Panc1 (cell line): ENCODE data around the gene ORM2. TPM values are rescaled to one million over a fixed set of nuclear protein-coding genes. Genes with fewer than 3 reads are reported as not detected.

Experiments
- ATAC-seq: fragments of 200-7000 bp; cut with Tn5 transposase; 2 replicates; pipeline ENCODE4 v1.9.1; 2020; ENCODE audit warnings: mild to moderate bottlenecking, moderate library complexity
- BruUV-seq: library from RNA; stranded (reverse); fragments of 400-500 nt; replicated peaks from 2 replicates; lab custom pipeline; 2021; lab: Mats Ljungman, UMichigan
- CTCF ChIA-PET: fragments of 300-600 bp; sonication (Branson Sonifier 250); formaldehyde crosslinking; loops from one replicate; lab custom pipeline; 2022; ENCODE audit warnings: antibody characterized with exemption; lab: Charles Lee
- POLR2A ChIA-PET: fragments of 300-600 bp; sonication (Branson Sonifier 250); formaldehyde crosslinking; loops from one replicate; lab custom pipeline; 2022; ENCODE audit warnings: antibody characterized with exemption; lab: Charles Lee
- DNase-seq: peaks from one replicate; pipeline ENCODE4 v3.0.0-alpha.2; 2010; ENCODE audit warnings: low read depth, low spot score
- H3K27ac ChIP-seq: 2 replicates; pipeline ENCODE4 v1.5.1; 2011; ENCODE audit warnings: mild to moderate bottlenecking, low read length, inconsistent platforms
- H3K27me3 ChIP-seq: fragments of 200-500 bp; sonication (Bioruptor generic); 2 replicates; pipeline ENCODE4 v1.6.0; 2014; ENCODE audit warnings: low read length, inconsistent platforms; ENCODE audit not compliant: control insufficient read depth, insufficient read depth
- H3K36me3 ChIP-seq: fragments of 200-500 bp; sonication (Bioruptor generic); 2 replicates; pipeline ENCODE4 v1.5.1; 2014; ENCODE audit warnings: inconsistent platforms, mild to moderate bottlenecking, low read length, moderate library complexity; ENCODE audit not compliant: control insufficient read depth, insufficient read depth
- H3K4me1 ChIP-seq: 2 replicates; pipeline ENCODE4 v1.5.1; 2011; ENCODE audit warnings: inconsistent platforms, mild to moderate bottlenecking, low read length, moderate library complexity; ENCODE audit not compliant: control insufficient read depth, insufficient read depth
- H3K4me3 ChIP-seq, 2 experiments: 2 replicates each; pipeline ENCODE4 v1.5.1; 2011 to 2012; ENCODE audit warnings: low read depth in 2 of 2, low read length in 2 of 2, mild to moderate bottlenecking in 2 of 2, inconsistent platforms in 1 of 2, moderate library complexity in 1 of 2
- H3K9me3 ChIP-seq: fragments of 200-500 bp; sonication (Bioruptor generic); 2 replicates; pipeline ENCODE4 v1.5.1; 2014; ENCODE audit warnings: low read depth, mild to moderate bottlenecking, inconsistent platforms, low read length, moderate library complexity; ENCODE audit not compliant: control insufficient read depth, insufficient read depth
- CTCF ChIP-seq: fragments of 450-650 bp; IDR thresholded peaks from 2 replicates; pipeline ENCODE4 v1.5.1; 2017; ENCODE audit warnings: mild to moderate bottlenecking
- POLR2AphosphoS5 ChIP-seq: IDR thresholded peaks from 2 replicates; pipeline ENCODE4 v1.6.1; 2012; ENCODE audit warnings: mild to moderate bottlenecking, low read depth, low read length, moderate library complexity
- REST ChIP-seq, 2 experiments: IDR thresholded peaks; 2 replicates each; pipeline ENCODE4 v1.6.1; 2011 to 2012; ENCODE audit warnings: low read depth in 2 of 2, control low read depth in 1 of 2, low read length in 1 of 2, mild to moderate bottlenecking in 1 of 2, moderate library complexity in 1 of 2; ENCODE audit not compliant: insufficient read depth in 1 of 2
- SIN3A ChIP-seq: IDR thresholded peaks from 2 replicates; pipeline ENCODE4 v1.6.1; 2012; ENCODE audit warnings: low read depth, mild to moderate bottlenecking, low read length, moderate library complexity, borderline replicate concordance; ENCODE audit not compliant: insufficient read depth
- TCF7L2 ChIP-seq: IDR thresholded peaks from 2 replicates; pipeline ENCODE4 v1.6.1; 2011; ENCODE audit warnings: mild to moderate bottlenecking, low read depth, low read length, inconsistent platforms
- in situ Hi-C: cut with HindIII; loops from 2 replicates; pipeline ENCODE4 v1.10.0; 2016; ENCODE audit warnings: low sequenced_read_pairs, low pct_unique_long_range_greater_than_20kb
- intact Hi-C: fragments of 100-400 bp; cut with micrococcal nuclease; formaldehyde crosslinking; loops from one replicate; pipeline ENCODE4 v1.10.0; 2022; ENCODE audit not compliant: unreplicated experiment
- total RNA-seq: library from RNA; stranded (reverse); gene quantifications from one replicate; pipeline ENCODE4 v1.2.1, GENCODE V29; 2021; ENCODE audit not compliant: unreplicated experiment

The ORM2 gene
- total RNA-seq, 1 experiment from 2014 or later, result 0.77 TPM

GRCh38 chr9:114299286-114300152 is 30.1 kb upstream of the ORM2 start:
- Histone ChIP-seq H3K27ac (no peak overlapping the region), H3K27me3 (no peaks in the 10 kb centered on the region), H3K36me3 (no peaks in the 10 kb centered on the region; the same call in 1 of the 2 replicates), H3K9me3 (0 out of 2 replicates have a peak, but pooled peaks cover 6% of the 10 kb centered on the region), H3K4me1 (no peaks in the 10 kb centered on the region), H3K4me3 (no peak overlapping the region)
- ChIA-PET POLR2A (no interaction called here), CTCF (no interaction called here)
- ATAC-seq, result no peak
- in situ Hi-C loops, result no loop called here
- DNase-seq, result no peak
- intact Hi-C loops, result loop anchor here (5.0 kb wide), 1 partner anchor 217 kb away; no protein-coding TSS in a partner anchor
- BruUV-seq, result no TSS peak
- TF ChIP-seq CTCF (no peak), SIN3A (no peak), POLR2AphosphoS5 (no peak), REST (IDR thresholded peaks at IDR 0.05; ENCODE audit: insufficient read depth in 1 of 2, low read depth in 2 of 2, low read length in 1 of 2) (no peak), TCF7L2 (no peak)

- intact Hi-C loops, result loop anchor here (5.0 kb wide), 1 partner anchor 218 kb away; no protein-coding TSS in a partner anchor
- Histone ChIP-seq H3K4me3 (no peak overlapping the region), H3K27me3 (no peaks in the 10 kb centered on the region), H3K27ac (no peak overlapping the region), H3K9me3 (no peaks in the 10 kb centered on the region), H3K4me1 (no peaks in the 10 kb centered on the region), H3K36me3 (no peaks in the 10 kb centered on the region)
- TF ChIP-seq CTCF, result no peak
- TF ChIP-seq SIN3A, result no peak
- no peak for TF ChIP-seq TCF7L2
- TF ChIP-seq REST (IDR thresholded peaks at IDR 0.05; ENCODE audit: insufficient read depth in 1 of 2, low read depth in 2 of 2, low read length in 1 of 2), result no peak
- no peak for TF ChIP-seq POLR2AphosphoS5
- DNase-seq (no peak), ATAC-seq (no peak)
- POLR2A ChIA-PET, result no interaction called here
- CTCF ChIA-PET, result no interaction called here
- in situ Hi-C loops, result no loop called here
- no TSS peak for BruUV-seq
Observed at GRCh38 chr9:114300153-114300845, 29.4 kb upstream of the ORM2 start.
